BLaER1 treated with 17β-estradiol and CSF1 and Interleukin-3, amounts not matched to agents 10 nM and 100 nM (cell line): Measurements from ENCODE around the gene GID8.

Experiments used
- H3K27ac ChIP-seq, 11 experiments: shearing (Covaris generic); formaldehyde crosslinking; 2 replicates each; pipeline ENCODE4 v1.8.1; 2022
- H3K27me3 ChIP-seq, 11 experiments: shearing (Covaris generic); formaldehyde crosslinking; 2 replicates each; pipeline ENCODE4 v1.8.1; 2022
- H3K36me3 ChIP-seq, 11 experiments: shearing (Covaris generic); formaldehyde crosslinking; 2 replicates each; pipeline ENCODE4 v1.8.1; 2022
- H3K4me1 ChIP-seq, 10 experiments: shearing (Covaris generic); formaldehyde crosslinking; 2 replicates each; pipeline ENCODE4 v1.8.1; 2022
- H3K4me2 ChIP-seq, 11 experiments: shearing (Covaris generic); formaldehyde crosslinking; 2 replicates each; pipeline ENCODE4 v1.8.1; 2022
- H3K4me3 ChIP-seq, 10 experiments: shearing (Covaris generic); formaldehyde crosslinking; 2 replicates each; pipeline ENCODE4 v1.8.1; 2022
- H3K9ac ChIP-seq, 11 experiments: shearing (Covaris generic); formaldehyde crosslinking; 2 replicates each; pipeline ENCODE4 v1.8.1; 2022
- H3K9me3 ChIP-seq, 11 experiments: shearing (Covaris generic); formaldehyde crosslinking; replicated peaks in 1 of 11; 2 replicates each; pipeline ENCODE4 v1.8.1; 2022
- H4K20me1 ChIP-seq, 11 experiments: shearing (Covaris generic); formaldehyde crosslinking; 2 replicates each; pipeline ENCODE4 v1.8.1; 2022
- Cebpa-rat ChIP-seq, 11 experiments: shearing (Covaris generic); IDR thresholded peaks; 2 replicates each; pipeline ENCODE4 v1.8.1; 2022

The GID8 gene

GRCh38 chr20:62972845-62973745, 35.1 kb downstream of the GID8 start:
- Histone ChIP-seq H3K4me2 (peak overlapping the region; percentile 65 to 85 (median 76)), H3K36me3 (peaks cover 0 to 7% (median under 1%) of the 10 kb centered on the region in 11 experiments; a peak in 6 of 22 replicates), H3K4me3 (peak overlapping the region in 1 of 10 experiments; percentile 19; a peak in 1 of 20 replicates), H3K27ac (no peak overlapping the region), H3K4me1 (peaks cover 20 to 69% (median 41%) of the 10 kb centered on the region in 10 experiments), H3K27me3 (peaks cover 22 to 45% (median 27%) of the 10 kb centered on the region in 11 experiments), H4K20me1 (peaks cover 0 to 64% (median 11%) of the 10 kb centered on the region in 11 experiments; a peak in 15 of 22 replicates), H3K9me3 (no peaks in the 10 kb centered on the region), H3K9ac (peak overlapping the region in 3 of 11 experiments; percentile 10 to 38 (median 25); a peak in 2 of 22 replicates)
- no peak for TF ChIP-seq Cebpa-rat (IDR thresholded peaks at IDR 0.05)

DNA sequence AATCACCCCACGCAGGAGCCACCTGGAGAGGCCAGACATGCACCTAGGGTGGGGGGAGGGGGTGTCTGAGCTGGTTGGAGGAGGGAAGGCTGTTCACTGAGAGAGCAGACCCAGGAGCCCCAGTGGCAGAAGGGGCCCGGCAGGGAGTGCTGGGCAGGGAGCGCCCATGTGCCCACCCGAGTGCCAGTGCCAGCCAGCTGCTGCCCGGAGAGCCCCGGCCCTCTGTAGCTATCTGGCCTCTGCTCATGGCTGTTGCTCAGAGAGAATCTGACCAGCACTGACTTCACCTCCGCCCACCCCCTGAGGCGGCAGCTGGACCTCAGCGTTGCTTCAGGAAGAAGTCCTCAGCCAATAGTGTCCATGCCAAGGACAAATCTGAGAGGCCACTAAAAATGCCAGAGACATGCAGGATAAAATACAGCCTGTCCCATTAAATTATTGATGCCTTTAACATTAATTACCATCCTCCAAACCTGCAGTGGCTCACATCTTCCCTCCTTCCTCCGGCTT, 37.4 kb downstream of the GID8 start:
- Histone ChIP-seq H3K4me3 (no peak overlapping the region), H3K9ac (no peak overlapping the region), H3K36me3 (no peaks in the 10 kb centered on the region), H3K27me3 (peaks cover 28 to 64% (median 40%) of the 10 kb centered on the region in 11 experiments), H3K27ac (no peak overlapping the region), H3K9me3 (no peaks in the 10 kb centered on the region), H3K4me2 (peak overlapping the region in 7 of 11 experiments; percentile 15 to 95 (median 78); a peak in 13 of 22 replicates), H4K20me1 (peaks cover 0 to 65% (median 11%) of the 10 kb centered on the region in 11 experiments; a peak in 10 of 22 replicates), H3K4me1 (peaks cover 42 to 91% (median 63%) of the 10 kb centered on the region in 10 experiments)
- TF ChIP-seq Cebpa-rat (IDR thresholded peaks at IDR 0.05): no peak

GRCh38 chr20:62975812-62976508, 38.0 kb downstream of the GID8 start:
- TF ChIP-seq Cebpa-rat (IDR thresholded peaks at IDR 0.05): no peak
- H3K4me2 ChIP-seq: peak overlapping the region in 7 of 11 experiments; percentile 78 to 96 (median 93); a peak in 11 of 22 replicates
- H4K20me1 ChIP-seq: peaks cover 0 to 65% (median 11%) of the 10 kb centered on the region in 11 experiments; a peak in 10 of 22 replicates
- no peak overlapping the region for H3K27ac ChIP-seq
- H3K4me1 ChIP-seq: peaks cover 49 to 93% (median 70%) of the 10 kb centered on the region in 10 experiments
- H3K4me3 ChIP-seq: no peak overlapping the region
- peaks cover 31 to 71% (median 47%) of the 10 kb centered on the region in 11 experiments for H3K27me3 ChIP-seq
- H3K9me3 ChIP-seq: no peaks in the 10 kb centered on the region
- H3K9ac ChIP-seq: no peak overlapping the region
- no peaks in the 10 kb centered on the region for H3K36me3 ChIP-seq

- Histone ChIP-seq H3K27ac (peak overlapping the region in 2 of 11 experiments; percentile 20 to 45; a peak in 2 of 22 replicates), H3K9ac (peak overlapping the region in 2 of 11 experiments; percentile 40 to 62; a peak in 3 of 22 replicates), H4K20me1 (peaks cover 0 to 67% (median 17%) of the 10 kb centered on the region in 11 experiments; a peak in 14 of 22 replicates), H3K9me3 (no peaks in the 10 kb centered on the region), H3K36me3 (no peaks in the 10 kb centered on the region), H3K4me2 (peak overlapping the region in 9 of 11 experiments; percentile 78 to 96 (median 93); a peak in 18 of 22 replicates), H3K27me3 (peaks cover 31 to 78% (median 47%) of the 10 kb centered on the region in 11 experiments), H3K4me3 (peak overlapping the region in 1 of 10 experiments; percentile 10; a peak in 1 of 20 replicates), H3K4me1 (peaks cover 56 to 93% (median 78%) of the 10 kb centered on the region in 10 experiments)
- TF ChIP-seq Cebpa-rat (IDR thresholded peaks at IDR 0.05): no peak
Measured at GRCh38 chr20:62976886-62977285, 38.9 kb downstream of the GID8 start.

DNA sequence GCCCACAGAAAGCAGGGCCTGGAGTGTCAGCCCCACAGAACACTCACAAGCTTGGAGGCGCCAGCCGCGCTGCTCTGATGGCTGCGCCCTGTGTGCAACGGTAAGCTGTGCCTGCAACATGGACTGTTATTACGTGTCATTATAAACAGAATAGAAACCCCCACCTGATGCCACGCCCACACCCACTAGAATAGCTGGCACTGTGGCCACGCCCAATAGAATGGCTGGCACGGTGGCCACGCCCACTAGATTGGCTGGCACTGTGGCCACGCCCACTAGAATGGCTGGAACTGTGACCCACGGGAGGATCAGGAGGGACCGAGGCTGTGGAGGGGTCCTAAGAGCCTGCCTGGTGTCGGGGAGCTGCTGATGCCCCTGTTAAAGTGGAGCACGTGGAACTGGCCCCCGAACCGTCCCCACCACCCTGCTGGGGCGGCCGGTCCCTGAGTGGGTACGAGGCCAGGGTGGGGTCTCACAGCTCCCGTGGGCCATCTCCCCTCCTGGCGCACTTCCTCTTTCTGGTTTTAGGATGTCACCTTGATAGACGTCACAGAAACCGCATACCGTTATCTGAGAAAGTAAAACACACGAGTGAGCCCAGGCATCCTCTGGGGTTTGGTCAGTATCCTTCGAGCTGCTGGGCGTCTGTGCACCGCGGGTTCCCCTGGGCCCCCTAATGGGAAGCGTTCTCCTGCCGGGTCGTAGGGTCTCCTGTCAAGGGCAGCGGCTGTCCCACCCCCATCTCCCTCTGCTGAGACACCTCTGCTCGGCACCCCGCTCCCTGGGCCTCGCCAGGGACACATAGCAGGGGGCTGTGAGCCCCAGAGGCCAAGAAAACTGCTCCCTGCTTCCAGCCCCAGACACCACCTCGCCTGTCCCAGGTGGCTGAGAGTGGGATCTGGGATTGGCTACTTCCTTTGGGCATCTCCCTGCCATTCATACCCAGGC, 39.9 kb downstream of the GID8 start:
- no peak; a peak in 2 of 22 replicates for TF ChIP-seq Cebpa-rat (IDR thresholded peaks at IDR 0.05)
- H4K20me1 ChIP-seq: peaks cover 0 to 72% (median 17%) of the 10 kb centered on the region in 11 experiments; a peak in 14 of 22 replicates
- H3K36me3 ChIP-seq: no peaks in the 10 kb centered on the region
- H3K9ac ChIP-seq: peak overlapping the region in 9 of 11 experiments; percentile 22 to 62 (median 57); a peak in 16 of 22 replicates
- H3K4me1 ChIP-seq: peaks cover 61 to 96% (median 84%) of the 10 kb centered on the region in 10 experiments
- H3K9me3 ChIP-seq: no peaks in the 10 kb centered on the region
- peak overlapping the region in 7 of 10 experiments; percentile 2 to 43 (median 10); a peak in 7 of 20 replicates for H3K4me3 ChIP-seq
- peaks cover 26 to 75% (median 42%) of the 10 kb centered on the region in 11 experiments for H3K27me3 ChIP-seq
- peak overlapping the region in 9 of 11 experiments; percentile 9 to 67 (median 58); a peak in 15 of 22 replicates for H3K27ac ChIP-seq
- H3K4me2 ChIP-seq: peak overlapping the region; percentile 78 to 96 (median 90)

DNA sequence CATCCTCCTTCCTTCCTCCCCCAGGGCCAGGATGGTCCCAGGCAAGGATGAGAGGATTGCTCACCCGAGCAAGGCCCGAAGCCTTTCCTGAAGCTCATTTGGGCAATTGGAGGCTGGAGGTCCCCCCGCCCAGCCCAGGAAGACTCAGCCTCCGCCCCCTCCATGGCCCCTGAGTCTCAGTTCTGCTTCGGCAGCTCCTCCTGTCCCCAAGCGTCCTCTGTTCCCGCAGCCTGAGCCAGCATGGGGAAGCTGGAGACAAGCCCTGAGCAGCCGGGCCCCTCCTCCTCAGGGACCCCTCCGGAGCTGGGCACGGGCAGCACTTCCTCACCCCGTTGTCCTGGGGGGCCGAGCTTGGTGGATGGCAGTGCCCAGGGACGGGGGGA, 40.6 kb downstream of the GID8 start:
- peak overlapping the region in 4 of 10 experiments; percentile 10 to 25 (median 16); a peak in 6 of 20 replicates for H3K4me3 ChIP-seq
- H3K4me1 ChIP-seq: peaks cover 60 to 94% (median 81%) of the 10 kb centered on the region in 10 experiments
- H3K9ac ChIP-seq: peak overlapping the region in 9 of 11 experiments; percentile 21 to 62 (median 44); a peak in 16 of 22 replicates
- H4K20me1 ChIP-seq: peaks cover 0 to 66% (median 15%) of the 10 kb centered on the region in 11 experiments; a peak in 14 of 22 replicates
- H3K27me3 ChIP-seq: peaks cover 20 to 68% (median 35%) of the 10 kb centered on the region in 11 experiments
- H3K27ac ChIP-seq: peak overlapping the region in 9 of 11 experiments; percentile 8 to 67 (median 58); a peak in 15 of 22 replicates
- no peaks in the 10 kb centered on the region for H3K9me3 ChIP-seq
- no peak for TF ChIP-seq Cebpa-rat (IDR thresholded peaks at IDR 0.05)
- H3K4me2 ChIP-seq: peak overlapping the region; percentile 78 to 96 (median 90)
- H3K36me3 ChIP-seq: no peaks in the 10 kb centered on the region

DNA sequence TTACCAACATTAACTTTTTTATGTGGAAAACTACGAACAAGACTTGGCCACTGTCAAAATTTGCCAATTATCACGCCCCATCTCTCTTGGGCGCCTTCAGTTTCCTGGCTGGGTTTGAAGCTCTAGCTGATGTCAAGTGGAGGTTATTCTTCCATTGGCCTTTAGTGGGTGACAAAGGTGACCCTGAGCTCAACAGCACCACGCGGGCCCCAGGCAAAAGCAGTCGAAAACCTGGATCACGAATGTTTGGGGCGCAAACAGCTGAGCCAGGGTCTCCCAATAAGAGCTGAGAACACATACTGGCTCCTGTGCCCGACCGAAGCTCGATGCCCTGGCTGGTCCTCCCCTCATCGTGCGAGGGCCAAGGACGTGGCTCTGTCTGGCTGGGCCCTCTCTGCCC, 41.4 kb downstream of the GID8 start:
- Histone ChIP-seq H3K9ac (peak overlapping the region in 2 of 11 experiments; percentile 41 to 57; a peak in 2 of 22 replicates), H4K20me1 (peaks cover 0 to 66% (median 15%) of the 10 kb centered on the region in 11 experiments; a peak in 14 of 22 replicates), H3K4me1 (peaks cover 60 to 98% (median 83%) of the 10 kb centered on the region in 10 experiments), H3K4me2 (peak overlapping the region; percentile 78 to 96 (median 90); a peak in 21 of 22 replicates), H3K4me3 (no peak overlapping the region; a peak in 1 of 20 replicates), H3K36me3 (no peaks in the 10 kb centered on the region), H3K27ac (no peak overlapping the region; a peak in 1 of 22 replicates), H3K27me3 (peaks cover 12 to 61% (median 28%) of the 10 kb centered on the region in 11 experiments; a peak in 20 of 22 replicates), H3K9me3 (no peaks in the 10 kb centered on the region)
- no peak for TF ChIP-seq Cebpa-rat (IDR thresholded peaks at IDR 0.05)
